ENCODE results near the gene RGS8. TPM values are rescaled to one million over a fixed set of nuclear protein-coding genes. Genes with fewer than 3 reads are reported as not detected.

Gene RGS8
- total and polyA plus RNA-seq, 2 of the 4 experiments (the other 2 are of a cell fraction): not detected

- Histone ChIP-seq H2BK15ac (ENCODE audit: low read depth, low read length) (no peak overlapping the region), H3K4ac (ENCODE audit: low read depth, low read length) (no peak overlapping the region), H3K9me3 (ENCODE audit: control insufficient read depth, insufficient read depth, low read length) (no peaks in the 10 kb centered on the region), H2BK5ac (ENCODE audit: low read depth, low read length, poor library complexity, severe bottlenecking) (no peak overlapping the region), H2BK120ac (ENCODE audit: low read depth, low read length) (no peak overlapping the region), H3K4me1 (ENCODE audit: control insufficient read depth, insufficient read depth, low read length) (no peaks in the 10 kb centered on the region), H2BK20ac (ENCODE audit: low read depth, low read length) (no peak overlapping the region), H3K14ac (replicated peaks; ENCODE audit: low read depth, low read length) (no peak overlapping the region), H2AK5ac (ENCODE audit: low read depth, low read length) (no peak overlapping the region), H4K8ac (ENCODE audit: low read depth in 2 of 2, low read length in 2 of 2) (no peak overlapping the region), H3K27ac (ENCODE audit: insufficient read depth, low read length) (no peak overlapping the region), H3K4me3 (ENCODE audit: insufficient read depth, low read depth, low read length) (no peak overlapping the region), H3K18ac (ENCODE audit: low read depth, low read length) (no peak overlapping the region), H4K20me1 (ENCODE audit: insufficient read depth, low read length) (no peaks in the 10 kb centered on the region), H3K79me1 (ENCODE audit: low read depth in 1 of 2, low read length in 2 of 2) (no peaks in the 10 kb centered on the region), H3K9me1 (ENCODE audit: insufficient read depth, low read length) (no peaks in the 10 kb centered on the region), H2AK9ac (replicated peaks; ENCODE audit: low read depth, low read length, poor library complexity) (no peak overlapping the region), H3K23ac (ENCODE audit: low read depth, low read length) (no peak overlapping the region), H3K4me2 (ENCODE audit: low read depth, low read length) (no peak overlapping the region), H4K91ac (ENCODE audit: insufficient read depth, low read depth, low read length) (no peak overlapping the region), H2AFZ (replicated peaks; ENCODE audit: low read length, poor library complexity) (no peak overlapping the region), H3K36me3 (ENCODE audit: control insufficient read depth, insufficient read depth, low read length) (no peaks in the 10 kb centered on the region), H4K5ac (ENCODE audit: low read depth, low read length) (no peak overlapping the region), H3K56ac (ENCODE audit: extremely low read depth, insufficient read depth, low read length) (no peak overlapping the region), H3K9ac (ENCODE audit: low read depth, low read length) (no peak overlapping the region), H3K27me3 (ENCODE audit: control insufficient read depth, insufficient read depth, low read length) (peaks cover 29% of the 10 kb centered on the region)
- WGBS, 2 experiments (ENCODE audit: extremely low coverage in 2 of 2, insufficient read length in 1 of 2): 42% methylated on average over 3 of the region's 8 CpGs; no CpG with 5 or more reads in 1 of the 2 experiments
- dilution Hi-C loops (cut with HindIII; ENCODE audit: low sequenced_read_pairs, unreplicated experiment): no loop called here
- in situ Hi-C loops (cut with MboI; ENCODE audit: low sequenced_read_pairs): no loop called here
- BruUV-seq (replicated peaks): no TSS peak
- ChIA-PET CTCF (interaction anchor here (0.6 to 1.1 kb wide), 2 partner anchors 9 to 108 kb away, joined by 3 read pairs; no protein-coding TSS in a partner anchor), POLR2A (ENCODE audit: unreplicated experiment) (no interaction called here)
- no peak for DNase-seq
- intact Hi-C loops (cut with micrococcal nuclease): no loop called here
- peak; percentile 37; the same call in 1 of the 2 replicates for ATAC-seq (ENCODE audit: low read depth)
- no peak for TF ChIP-seq MXI1 (IDR thresholded peaks at IDR 0.05; ENCODE audit: borderline replicate concordance, low read depth, low read length)
- TF ChIP-seq, protein P1, sequence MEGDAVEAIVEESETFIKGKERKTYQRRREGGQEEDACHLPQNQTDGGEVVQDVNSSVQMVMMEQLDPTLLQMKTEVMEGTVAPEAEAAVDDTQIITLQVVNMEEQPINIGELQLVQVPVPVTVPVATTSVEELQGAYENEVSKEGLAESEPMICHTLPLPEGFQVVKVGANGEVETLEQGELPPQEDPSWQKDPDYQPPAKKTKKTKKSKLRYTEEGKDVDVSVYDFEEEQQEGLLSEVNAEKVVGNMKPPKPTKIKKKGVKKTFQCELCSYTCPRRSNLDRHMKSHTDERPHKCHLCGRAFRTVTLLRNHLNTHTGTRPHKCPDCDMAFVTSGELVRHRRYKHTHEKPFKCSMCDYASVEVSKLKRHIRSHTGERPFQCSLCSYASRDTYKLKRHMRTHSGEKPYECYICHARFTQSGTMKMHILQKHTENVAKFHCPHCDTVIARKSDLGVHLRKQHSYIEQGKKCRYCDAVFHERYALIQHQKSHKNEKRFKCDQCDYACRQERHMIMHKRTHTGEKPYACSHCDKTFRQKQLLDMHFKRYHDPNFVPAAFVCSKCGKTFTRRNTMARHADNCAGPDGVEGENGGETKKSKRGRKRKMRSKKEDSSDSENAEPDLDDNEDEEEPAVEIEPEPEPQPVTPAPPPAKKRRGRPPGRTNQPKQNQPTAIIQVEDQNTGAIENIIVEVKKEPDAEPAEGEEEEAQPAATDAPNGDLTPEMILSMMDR (conservative IDR thresholded peaks at IDR 0.05; ENCODE audit: low read depth, low read length): no peak
- TF ChIP-seq MAZ (IDR thresholded peaks at IDR 0.05; ENCODE audit: borderline replicate concordance, low read depth, low read length): no peak
- TF ChIP-seq RCOR1 (IDR thresholded peaks at IDR 0.05; ENCODE audit: insufficient replicate concordance, low read length): no peak
- TF ChIP-seq BHLHE40 (IDR thresholded peaks at IDR 0.05; ENCODE audit: low read depth, low read length): no peak
- no peak for TF ChIP-seq SMC3 (IDR thresholded peaks at IDR 0.05; ENCODE audit: low read depth, low read length)
- no peak for TF ChIP-seq NFE2L2 (IDR thresholded peaks at IDR 0.05; ENCODE audit: low read depth, low read length)
- no peak for TF ChIP-seq CHD1 (IDR thresholded peaks at IDR 0.05; ENCODE audit: low read depth, low read length)
- TF ChIP-seq MAFK (IDR thresholded peaks at IDR 0.05; ENCODE audit: low read depth, low read length): no peak
- TF ChIP-seq CEBPB (IDR thresholded peaks at IDR 0.05; ENCODE audit: low read depth, low read length): no peak
- TF ChIP-seq, protein P2, sequence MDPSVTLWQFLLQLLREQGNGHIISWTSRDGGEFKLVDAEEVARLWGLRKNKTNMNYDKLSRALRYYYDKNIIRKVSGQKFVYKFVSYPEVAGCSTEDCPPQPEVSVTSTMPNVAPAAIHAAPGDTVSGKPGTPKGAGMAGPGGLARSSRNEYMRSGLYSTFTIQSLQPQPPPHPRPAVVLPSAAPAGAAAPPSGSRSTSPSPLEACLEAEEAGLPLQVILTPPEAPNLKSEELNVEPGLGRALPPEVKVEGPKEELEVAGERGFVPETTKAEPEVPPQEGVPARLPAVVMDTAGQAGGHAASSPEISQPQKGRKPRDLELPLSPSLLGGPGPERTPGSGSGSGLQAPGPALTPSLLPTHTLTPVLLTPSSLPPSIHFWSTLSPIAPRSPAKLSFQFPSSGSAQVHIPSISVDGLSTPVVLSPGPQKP (IDR thresholded peaks at IDR 0.05; ENCODE audit: borderline replicate concordance, low read depth, low read length): no peak
- TF ChIP-seq, protein P3, sequence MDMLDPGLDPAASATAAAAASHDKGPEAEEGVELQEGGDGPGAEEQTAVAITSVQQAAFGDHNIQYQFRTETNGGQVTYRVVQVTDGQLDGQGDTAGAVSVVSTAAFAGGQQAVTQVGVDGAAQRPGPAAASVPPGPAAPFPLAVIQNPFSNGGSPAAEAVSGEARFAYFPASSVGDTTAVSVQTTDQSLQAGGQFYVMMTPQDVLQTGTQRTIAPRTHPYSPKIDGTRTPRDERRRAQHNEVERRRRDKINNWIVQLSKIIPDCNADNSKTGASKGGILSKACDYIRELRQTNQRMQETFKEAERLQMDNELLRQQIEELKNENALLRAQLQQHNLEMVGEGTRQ (IDR thresholded peaks at IDR 0.05; ENCODE audit: low read depth, low read length): no peak
- TF ChIP-seq RFX5 (IDR thresholded peaks at IDR 0.05; ENCODE audit: low read depth, low read length): no peak
- no peak for TF ChIP-seq FOS (IDR thresholded peaks at IDR 0.05; ENCODE audit: low read depth, low read length)
- no peak for TF ChIP-seq POLR2A (IDR thresholded peaks at IDR 0.05; ENCODE audit: low read depth, low read length)
Observed at GRCh38 chr1:182674346-182675246, 9.8 kb downstream of the RGS8 start.

Data from IMR-90 (cell line).